GM12873 (cell line): ENCODE measurements around the gene LANCL2.

Experiments
- CTCF ChIP-seq: IDR thresholded peaks from 2 replicates; pipeline ENCODE4 v1.5.1; 2012; ENCODE audit warnings: low read depth, mild to moderate bottlenecking, moderate library complexity, low read length, control low read depth; ENCODE audit not compliant: insufficient read depth; ENCODE audit errors: missing control alignments

The LANCL2 gene

DNA sequence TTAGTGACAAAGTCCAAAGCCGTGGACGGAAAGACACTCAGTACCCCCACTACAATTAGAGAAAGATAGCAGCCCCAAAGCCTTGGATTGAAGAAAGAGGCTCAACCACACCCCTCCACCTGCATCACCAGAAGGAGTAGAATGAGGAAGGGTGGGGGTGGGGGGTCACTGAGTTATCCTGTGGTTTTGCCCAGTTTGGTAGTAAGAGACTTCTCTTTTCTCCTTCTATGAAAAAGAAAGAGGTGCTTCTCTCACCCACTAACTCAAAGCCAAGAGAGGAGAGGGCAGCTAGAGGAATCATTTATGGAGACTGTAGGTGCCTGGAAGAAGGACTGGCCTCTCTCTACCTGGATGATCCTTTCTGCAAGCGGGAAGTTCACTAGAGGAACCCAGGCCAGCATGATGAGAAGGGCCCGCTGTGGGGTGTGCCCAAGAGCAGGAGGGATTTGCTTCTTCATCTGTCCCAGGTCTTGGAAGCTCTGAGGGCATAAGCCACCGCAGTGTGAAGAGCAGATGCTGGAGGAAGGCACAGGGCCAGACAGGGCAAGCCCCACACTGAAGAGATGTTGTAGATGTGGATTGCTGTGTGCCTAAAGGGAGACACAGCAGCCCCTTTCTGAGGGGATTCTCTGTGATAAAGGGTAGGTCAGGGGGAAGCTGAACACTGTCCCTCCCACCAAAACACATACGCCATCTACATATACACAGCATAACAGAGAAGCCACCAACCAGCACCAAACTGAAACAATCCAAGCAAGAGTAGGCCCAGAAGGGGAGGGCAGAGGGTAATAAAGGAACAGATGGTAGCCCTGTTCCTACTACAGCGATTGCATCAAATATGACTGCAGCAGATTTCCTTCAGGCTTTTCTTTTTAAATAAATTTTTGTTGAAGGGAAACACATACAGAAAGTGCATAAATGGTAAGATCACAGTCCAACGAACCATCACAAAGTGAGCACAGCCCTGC lies 25.8 kb upstream of the LANCL2 start:
- TF ChIP-seq CTCF, result no peak

GRCh38 chr7:55342216-55342871 lies 22.8 kb upstream of the LANCL2 start:
- no peak for TF ChIP-seq CTCF

GRCh38 chr7:55343002-55343781 lies 21.9 kb upstream of the LANCL2 start:
- no peak for TF ChIP-seq CTCF

GRCh38 chr7:55343860-55344606 lies 21.1 kb upstream of the LANCL2 start:
- no peak for TF ChIP-seq CTCF

- TF ChIP-seq CTCF, result no peak
Measured at GRCh38 chr7:55344840-55345239, 20.3 kb upstream of the LANCL2 start.

GRCh38 chr7:55345292-55345691 lies 19.8 kb upstream of the LANCL2 start:
- no peak for TF ChIP-seq CTCF

- no peak for TF ChIP-seq CTCF
Measured at GRCh38 chr7:55348502-55348901, 16.6 kb upstream of the LANCL2 start.
